GM12874 (cell line): ENCODE results near the gene CADPS2.

Experiments used
- TF ChIP-seq, protein P1 (sequence below): IDR thresholded peaks from 2 replicates; pipeline ENCODE4 v1.5.1; 2011; ENCODE audit warnings: low read depth, mild to moderate bottlenecking, control low read depth, low read length, moderate library complexity; ENCODE audit not compliant: insufficient read depth

CADPS2 gene

DNA sequence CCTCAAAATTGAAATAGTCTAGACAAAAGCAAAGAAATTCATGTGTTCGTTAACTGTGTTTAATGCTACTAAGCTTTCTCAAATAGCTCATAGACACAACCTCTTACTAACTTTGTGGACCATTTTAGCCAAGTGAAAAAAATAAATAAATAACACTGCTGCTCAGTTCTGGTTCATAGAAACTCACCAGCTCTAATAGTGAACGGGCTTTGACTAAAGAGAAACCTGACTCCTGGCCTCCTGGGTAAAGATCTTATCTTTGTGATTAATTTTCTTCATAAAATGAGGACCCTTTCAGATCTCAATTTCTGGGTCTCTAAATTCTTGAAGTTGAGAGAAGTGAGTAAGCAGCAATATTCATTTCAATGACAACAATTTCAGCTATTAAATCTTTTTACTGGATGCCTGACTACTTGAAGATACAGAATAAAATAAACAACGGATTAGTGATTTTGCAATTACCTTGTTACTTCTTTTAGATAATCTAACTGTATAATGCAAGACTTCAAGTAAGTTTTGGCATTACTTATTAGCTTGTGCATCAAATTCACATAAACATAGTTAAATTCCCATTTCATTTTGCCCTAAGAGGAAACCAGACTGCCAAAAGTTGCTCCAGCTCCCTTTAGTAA is 3.1 kb downstream of the CADPS2 start:
- TF ChIP-seq, protein P1, sequence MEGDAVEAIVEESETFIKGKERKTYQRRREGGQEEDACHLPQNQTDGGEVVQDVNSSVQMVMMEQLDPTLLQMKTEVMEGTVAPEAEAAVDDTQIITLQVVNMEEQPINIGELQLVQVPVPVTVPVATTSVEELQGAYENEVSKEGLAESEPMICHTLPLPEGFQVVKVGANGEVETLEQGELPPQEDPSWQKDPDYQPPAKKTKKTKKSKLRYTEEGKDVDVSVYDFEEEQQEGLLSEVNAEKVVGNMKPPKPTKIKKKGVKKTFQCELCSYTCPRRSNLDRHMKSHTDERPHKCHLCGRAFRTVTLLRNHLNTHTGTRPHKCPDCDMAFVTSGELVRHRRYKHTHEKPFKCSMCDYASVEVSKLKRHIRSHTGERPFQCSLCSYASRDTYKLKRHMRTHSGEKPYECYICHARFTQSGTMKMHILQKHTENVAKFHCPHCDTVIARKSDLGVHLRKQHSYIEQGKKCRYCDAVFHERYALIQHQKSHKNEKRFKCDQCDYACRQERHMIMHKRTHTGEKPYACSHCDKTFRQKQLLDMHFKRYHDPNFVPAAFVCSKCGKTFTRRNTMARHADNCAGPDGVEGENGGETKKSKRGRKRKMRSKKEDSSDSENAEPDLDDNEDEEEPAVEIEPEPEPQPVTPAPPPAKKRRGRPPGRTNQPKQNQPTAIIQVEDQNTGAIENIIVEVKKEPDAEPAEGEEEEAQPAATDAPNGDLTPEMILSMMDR, result no peak

DNA sequence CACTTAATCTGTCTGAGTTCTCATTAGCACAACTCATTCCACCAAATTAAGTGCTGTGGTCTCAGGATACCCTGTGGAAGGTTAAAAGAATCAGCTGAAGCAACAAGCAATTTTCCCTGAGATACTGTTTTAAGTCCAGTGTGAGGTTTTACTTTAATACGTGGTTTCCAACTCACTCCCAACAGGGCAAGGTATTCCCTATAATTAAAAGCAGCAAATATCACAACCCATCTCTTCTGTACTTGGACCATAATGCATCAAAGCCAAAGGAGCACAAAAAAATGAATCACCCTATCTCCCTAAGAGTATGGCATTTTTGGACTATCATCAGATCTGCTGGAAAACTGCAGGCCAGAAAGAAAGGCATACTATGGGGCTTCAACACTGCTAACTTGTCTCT is 4.9 kb downstream of the CADPS2 start:
- TF ChIP-seq, protein P1, result no peak

DNA sequence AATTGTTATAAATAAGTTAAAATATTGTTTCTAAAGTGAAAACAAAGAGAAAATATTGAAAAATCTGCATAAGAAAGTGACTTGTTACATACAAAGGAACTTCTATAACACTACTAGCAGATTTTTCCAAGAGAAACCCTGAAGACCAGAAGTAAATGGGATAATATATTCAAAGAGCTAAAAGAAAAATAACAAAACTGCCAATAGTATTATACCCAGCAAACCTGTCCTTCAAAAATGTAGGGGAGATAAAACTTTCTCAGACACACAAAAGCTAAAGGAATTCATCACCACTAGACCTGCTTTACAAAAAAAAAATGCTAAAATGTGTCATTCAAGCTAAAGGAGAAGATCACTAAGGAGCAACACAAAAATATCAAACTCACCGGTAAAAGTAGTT is 17.0 kb downstream of the CADPS2 start:
- TF ChIP-seq, protein P1, result no peak

DNA sequence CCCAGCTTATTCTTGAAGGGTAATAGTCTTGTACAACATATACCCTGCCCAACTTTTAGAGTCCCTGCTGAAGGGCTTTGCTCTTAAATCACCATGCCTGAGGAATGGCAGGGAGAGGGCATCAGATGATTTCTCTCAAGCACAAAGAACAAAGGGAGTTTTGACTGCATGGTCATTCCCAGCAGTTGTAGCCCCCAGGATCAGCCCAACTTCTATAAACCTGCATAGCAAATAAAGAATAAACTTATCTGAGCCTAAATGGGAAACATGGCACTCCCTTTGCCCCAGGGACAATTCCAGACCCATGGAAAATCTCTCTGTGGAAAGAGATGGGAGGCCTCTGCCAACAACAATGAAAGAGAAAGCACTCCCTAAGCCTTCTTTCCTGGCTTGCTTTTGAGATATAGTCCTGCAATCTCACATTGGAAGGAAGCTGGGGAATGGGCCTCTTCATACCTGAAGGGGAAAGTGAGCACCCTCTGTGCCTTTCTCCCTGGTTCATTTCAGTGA is 18.7 kb downstream of the CADPS2 start:
- TF ChIP-seq, protein P1, result no peak

DNA sequence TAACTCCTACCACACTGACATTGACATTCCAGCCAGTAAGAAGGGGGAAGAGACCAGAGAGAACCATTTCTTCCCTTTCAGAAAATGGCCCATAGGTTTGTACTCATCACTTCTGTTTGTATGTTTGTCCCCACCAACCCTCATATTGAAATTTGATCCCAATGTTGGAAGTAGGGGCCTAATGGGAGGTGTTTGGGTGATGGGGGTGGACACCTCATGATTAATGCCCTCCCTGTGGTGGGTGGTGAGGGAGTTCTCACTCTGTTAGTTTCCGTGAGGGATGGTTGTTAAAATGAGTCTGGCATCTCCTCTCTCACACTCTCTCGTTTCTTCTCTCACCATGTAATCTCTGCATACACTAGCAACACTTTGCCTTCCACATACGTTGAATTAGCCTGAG is 21.4 kb downstream of the CADPS2 start:
- TF ChIP-seq, protein P1, result no peak

DNA sequence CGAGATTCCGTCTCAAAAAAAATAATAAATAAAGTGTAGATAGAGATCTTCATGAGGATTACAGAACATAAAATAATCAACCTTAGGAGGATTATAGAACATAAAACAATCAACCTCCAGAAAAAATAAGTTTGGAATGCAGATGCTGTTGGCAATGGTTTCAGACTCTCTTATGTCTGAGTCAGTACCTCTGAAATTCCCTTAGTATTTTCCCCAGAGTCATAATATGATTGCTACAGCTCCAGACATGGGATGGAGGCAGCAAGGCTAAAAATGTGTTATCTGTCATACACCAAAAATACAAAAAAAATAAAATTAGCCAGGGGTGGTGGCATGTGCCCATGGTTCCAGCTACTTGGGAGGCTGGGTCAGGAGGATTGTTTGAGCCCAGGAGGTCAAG is 22.2 kb downstream of the CADPS2 start:
- TF ChIP-seq, protein P1, result no peak

DNA sequence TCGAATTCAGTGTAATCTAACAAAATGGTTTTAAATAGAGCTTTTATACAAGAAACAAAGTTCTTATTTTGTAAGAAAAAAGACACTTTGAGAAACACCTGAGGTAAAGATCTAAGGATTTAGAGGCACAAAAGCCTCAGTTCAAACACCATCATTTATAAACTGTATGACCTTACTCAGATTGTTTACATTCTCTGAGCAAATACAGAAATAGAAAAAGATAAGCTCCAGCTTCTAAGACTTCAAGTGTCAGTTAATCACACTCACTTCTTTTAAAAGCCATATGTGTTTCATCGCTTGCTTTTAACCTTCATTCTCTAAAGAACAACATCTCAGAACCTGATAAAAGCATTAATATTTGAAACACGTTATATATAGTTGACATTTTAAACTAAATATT is 27.9 kb downstream of the CADPS2 start:
- TF ChIP-seq, protein P1, result no peak
